Activated CD8-positive, alpha-beta memory T cell treated with anti-CD3 and anti-CD28 coated beads, Interleukin-2, amount 50 U/mL, for 24 hours (primary cell): ENCODE data around the gene NAALADL2.

Experiments used
- DNase-seq: peaks from one replicate; pipeline ENCODE4 v3.0.0-alpha.2; 2020; ENCODE audit errors: extremely low read depth

The NAALADL2 gene

GRCh38 chr3:175200391-175201095, 341.4 kb downstream of the NAALADL2 start:
- DNase-seq: no peak

GRCh38 chr3:175207361-175207760, 348.2 kb downstream of the NAALADL2 start:
- DNase-seq: no peak

GRCh38 chr3:175208326-175208725, 349.2 kb downstream of the NAALADL2 start:
- DNase-seq: no peak

GRCh38 chr3:175211466-175211865, 352.3 kb downstream of the NAALADL2 start:
- no peak for DNase-seq

- DNase-seq: no peak
These were observed 353.8 kb downstream of the NAALADL2 start for GRCh38 chr3:175212896-175213295.

- DNase-seq: no peak
These were observed 355.1 kb downstream of the NAALADL2 start for GRCh38 chr3:175214216-175214615.

GRCh38 chr3:175215833-175216232, 356.7 kb downstream of the NAALADL2 start:
- no peak for DNase-seq

- DNase-seq: no peak
These were observed 363.2 kb downstream of the NAALADL2 start for GRCh38 chr3:175222356-175222755.

- no peak for DNase-seq
These were observed 364.9 kb downstream of the NAALADL2 start for GRCh38 chr3:175224051-175224450.

- no peak for DNase-seq
These were observed 367.3 kb downstream of the NAALADL2 start for GRCh38 chr3:175226444-175226843.

GRCh38 chr3:175227126-175227525, 368.0 kb downstream of the NAALADL2 start:
- DNase-seq: no peak

- no peak for DNase-seq
These were observed 375.1 kb downstream of the NAALADL2 start for GRCh38 chr3:175233957-175234940.

GRCh38 chr3:175238801-175239200, 379.7 kb downstream of the NAALADL2 start:
- no peak for DNase-seq

GRCh38 chr3:175240921-175241320, 381.8 kb downstream of the NAALADL2 start:
- DNase-seq: no peak

GRCh38 chr3:175242243-175242642, 383.1 kb downstream of the NAALADL2 start:
- DNase-seq: no peak

GRCh38 chr3:175246234-175246633, 387.1 kb downstream of the NAALADL2 start:
- DNase-seq: no peak

- DNase-seq: no peak
These were observed 387.6 kb downstream of the NAALADL2 start for GRCh38 chr3:175246766-175247165.

GRCh38 chr3:175247629-175248028, 388.5 kb downstream of the NAALADL2 start:
- no peak for DNase-seq

GRCh38 chr3:175248832-175249231, 389.7 kb downstream of the NAALADL2 start:
- no peak for DNase-seq

GRCh38 chr3:175255698-175256097, 396.6 kb downstream of the NAALADL2 start:
- DNase-seq: no peak

GRCh38 chr3:175257123-175257522, 398.0 kb downstream of the NAALADL2 start:
- DNase-seq: no peak

GRCh38 chr3:175258763-175259162, 399.6 kb downstream of the NAALADL2 start:
- no peak for DNase-seq
